OCI-M2 (cell line): ENCODE data around the gene CHI3L2.

Source experiments
- DNase-seq: peaks from one replicate; lab custom pipeline; 2025; ENCODE audit not compliant: unreplicated experiment; lab: John Stamatoyannopoulos, UW

Gene CHI3L2

GRCh38 chr1:111249960-111250359 lies 22.4 kb downstream of the CHI3L2 start:
- DNase-seq, result no peak

GRCh38 chr1:111251570-111251969 lies 24.1 kb downstream of the CHI3L2 start:
- DNase-seq, result no peak

- no peak for DNase-seq
These were observed 25.3 kb downstream of the CHI3L2 start for GRCh38 chr1:111252786-111253185.

GRCh38 chr1:111253876-111254275 lies 26.4 kb downstream of the CHI3L2 start:
- no peak for DNase-seq

- no peak for DNase-seq
These were observed 29.6 kb downstream of the CHI3L2 start for GRCh38 chr1:111256988-111257658.

- DNase-seq, result no peak
These were observed 40.4 kb downstream of the CHI3L2 start for GRCh38 chr1:111267801-111268508.

- DNase-seq, result no peak
These were observed 42.4 kb downstream of the CHI3L2 start for GRCh38 chr1:111269825-111270406.

- DNase-seq, result no peak
These were observed 43.4 kb downstream of the CHI3L2 start for GRCh38 chr1:111270771-111271463.

- DNase-seq, result no peak
These were observed 43.9 kb downstream of the CHI3L2 start for GRCh38 chr1:111271464-111271801.

GRCh38 chr1:111272081-111272480 lies 44.6 kb downstream of the CHI3L2 start:
- DNase-seq, result no peak

GRCh38 chr1:111274653-111275052 lies 47.1 kb downstream of the CHI3L2 start:
- DNase-seq, result no peak

GRCh38 chr1:111275079-111275478 lies 47.6 kb downstream of the CHI3L2 start:
- no peak for DNase-seq

- no peak for DNase-seq
These were observed 48.4 kb downstream of the CHI3L2 start for GRCh38 chr1:111275780-111276433.

- no peak for DNase-seq
These were observed 51.6 kb downstream of the CHI3L2 start for GRCh38 chr1:111279144-111279543.

- no peak for DNase-seq
These were observed 52.8 kb downstream of the CHI3L2 start for GRCh38 chr1:111280267-111280666.

- DNase-seq, result no peak
These were observed 53.9 kb downstream of the CHI3L2 start for GRCh38 chr1:111281411-111281810.

- no peak for DNase-seq
These were observed 56.3 kb downstream of the CHI3L2 start for GRCh38 chr1:111283838-111284237.

- no peak for DNase-seq
These were observed 58.4 kb downstream of the CHI3L2 start for GRCh38 chr1:111285879-111286278.

GRCh38 chr1:111286912-111287311 lies 59.4 kb downstream of the CHI3L2 start:
- DNase-seq, result no peak

GRCh38 chr1:111289371-111289770 lies 61.9 kb downstream of the CHI3L2 start:
- no peak for DNase-seq

- no peak for DNase-seq
These were observed 62.6 kb downstream of the CHI3L2 start for GRCh38 chr1:111290104-111290503.
